Omental fat pad (tissue), 4 donors: ENCODE results near the gene RSRC1. TPM values are rescaled to one million over a fixed set of nuclear protein-coding genes. Genes with fewer than 3 reads are reported as not detected.
"Not testable (repeated sequence)": the region's sequence is repeated elsewhere in the genome, so short reads cannot be mapped to it uniquely, and the experiment has no call there.

Experiments
- ATAC-seq: fragments of 150-250 bp; one replicate; pipeline ENCODE4 v1.9.1; 2016; ENCODE audit warnings: mild to moderate bottlenecking, moderate library complexity; ENCODE audit not compliant: low FRiP score
- DNase-seq: peaks from one replicate; pipeline ENCODE4 v3.0.0-alpha.2; 2019; ENCODE audit warnings: low spot score
- total RNA-seq, 4 donors: library from RNA; depleted of rRNA; stranded (reverse); fragments of >200 nt; gene quantifications; one replicate each; pipeline ENCODE4 v1.1.0, GENCODE V29; 2016
- TF ChIP-seq, protein P1 (sequence below), 3 donors: fragments of 450-650 bp; IDR thresholded peaks; one replicate each; pipeline ENCODE4 v1.5.1; 2016 to 2017; ENCODE audit warnings: antibody characterized with exemption in 3 of 3, mild to moderate bottlenecking in 3 of 3, moderate library complexity in 2 of 3

Gene RSRC1
- total RNA-seq, 4 donors from 2014 or later: 30.7 to 48.9 (median 40.9) TPM

- DNase-seq: no peak
- no peak for ATAC-seq
- TF ChIP-seq, protein P1, sequence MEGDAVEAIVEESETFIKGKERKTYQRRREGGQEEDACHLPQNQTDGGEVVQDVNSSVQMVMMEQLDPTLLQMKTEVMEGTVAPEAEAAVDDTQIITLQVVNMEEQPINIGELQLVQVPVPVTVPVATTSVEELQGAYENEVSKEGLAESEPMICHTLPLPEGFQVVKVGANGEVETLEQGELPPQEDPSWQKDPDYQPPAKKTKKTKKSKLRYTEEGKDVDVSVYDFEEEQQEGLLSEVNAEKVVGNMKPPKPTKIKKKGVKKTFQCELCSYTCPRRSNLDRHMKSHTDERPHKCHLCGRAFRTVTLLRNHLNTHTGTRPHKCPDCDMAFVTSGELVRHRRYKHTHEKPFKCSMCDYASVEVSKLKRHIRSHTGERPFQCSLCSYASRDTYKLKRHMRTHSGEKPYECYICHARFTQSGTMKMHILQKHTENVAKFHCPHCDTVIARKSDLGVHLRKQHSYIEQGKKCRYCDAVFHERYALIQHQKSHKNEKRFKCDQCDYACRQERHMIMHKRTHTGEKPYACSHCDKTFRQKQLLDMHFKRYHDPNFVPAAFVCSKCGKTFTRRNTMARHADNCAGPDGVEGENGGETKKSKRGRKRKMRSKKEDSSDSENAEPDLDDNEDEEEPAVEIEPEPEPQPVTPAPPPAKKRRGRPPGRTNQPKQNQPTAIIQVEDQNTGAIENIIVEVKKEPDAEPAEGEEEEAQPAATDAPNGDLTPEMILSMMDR (IDR thresholded peaks at IDR 0.05): no peak
These were observed 285.5 kb downstream of the RSRC1 start for GRCh38 chr3:158395421-158395820.

DNA sequence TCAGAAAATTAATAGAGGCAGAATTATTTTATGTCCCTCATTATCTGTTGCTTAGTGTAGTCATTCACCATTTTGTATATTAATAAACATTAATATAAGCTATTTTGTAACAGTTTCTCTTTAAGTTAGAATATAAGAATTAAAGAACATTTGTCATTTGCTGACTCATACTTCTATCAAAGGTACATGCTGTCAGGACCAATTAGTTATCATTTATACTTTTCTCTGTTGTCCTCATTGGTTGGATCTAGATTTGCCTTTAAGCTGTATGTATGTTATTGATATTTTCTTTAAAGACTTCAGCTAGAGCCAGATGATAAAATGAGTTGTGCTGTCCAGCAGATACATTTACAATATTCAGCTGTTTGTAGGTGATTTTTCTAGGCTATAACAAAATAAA lies 292.7 kb downstream of the RSRC1 start:
- ATAC-seq (no peak), DNase-seq (no peak)
- TF ChIP-seq, protein P1 (IDR thresholded peaks at IDR 0.05): no peak

GRCh38 chr3:158403013-158403412 lies 293.1 kb downstream of the RSRC1 start:
- no peak for ATAC-seq
- DNase-seq: no peak
- TF ChIP-seq, protein P1 (IDR thresholded peaks at IDR 0.05): no peak

DNA sequence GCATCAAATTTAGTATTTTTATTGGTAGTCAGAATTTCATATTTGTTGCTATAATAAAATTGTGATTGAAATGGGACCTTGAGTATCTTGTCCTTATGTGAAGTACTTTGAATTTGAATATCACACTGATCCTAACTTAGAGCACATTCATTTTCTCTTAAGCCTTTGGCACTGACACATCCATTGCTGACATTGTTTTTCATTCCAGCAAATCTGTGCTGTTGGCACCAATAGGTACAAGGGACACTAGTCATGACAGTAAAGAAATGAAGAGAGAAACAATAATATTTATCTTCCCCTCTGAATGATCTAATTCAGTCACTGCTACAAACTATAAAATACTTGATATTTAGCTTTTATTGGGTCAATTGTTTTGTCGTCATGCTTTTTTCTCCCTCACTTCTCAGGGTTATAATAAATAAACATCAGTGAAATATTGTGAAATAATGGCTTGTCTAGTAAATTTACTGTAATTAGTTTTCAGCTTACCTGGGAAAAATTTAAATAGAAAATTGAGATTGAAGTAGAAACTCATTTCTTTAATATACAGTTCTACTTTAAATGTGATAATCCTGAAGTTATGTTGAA lies 294.3 kb downstream of the RSRC1 start:
- DNase-seq: no peak
- TF ChIP-seq, protein P1 (IDR thresholded peaks at IDR 0.05): no peak
- no peak for ATAC-seq

GRCh38 chr3:158405507-158405906 lies 295.6 kb downstream of the RSRC1 start:
- ATAC-seq (no peak), DNase-seq (no peak)
- TF ChIP-seq, protein P1 (IDR thresholded peaks at IDR 0.05): no peak

DNA sequence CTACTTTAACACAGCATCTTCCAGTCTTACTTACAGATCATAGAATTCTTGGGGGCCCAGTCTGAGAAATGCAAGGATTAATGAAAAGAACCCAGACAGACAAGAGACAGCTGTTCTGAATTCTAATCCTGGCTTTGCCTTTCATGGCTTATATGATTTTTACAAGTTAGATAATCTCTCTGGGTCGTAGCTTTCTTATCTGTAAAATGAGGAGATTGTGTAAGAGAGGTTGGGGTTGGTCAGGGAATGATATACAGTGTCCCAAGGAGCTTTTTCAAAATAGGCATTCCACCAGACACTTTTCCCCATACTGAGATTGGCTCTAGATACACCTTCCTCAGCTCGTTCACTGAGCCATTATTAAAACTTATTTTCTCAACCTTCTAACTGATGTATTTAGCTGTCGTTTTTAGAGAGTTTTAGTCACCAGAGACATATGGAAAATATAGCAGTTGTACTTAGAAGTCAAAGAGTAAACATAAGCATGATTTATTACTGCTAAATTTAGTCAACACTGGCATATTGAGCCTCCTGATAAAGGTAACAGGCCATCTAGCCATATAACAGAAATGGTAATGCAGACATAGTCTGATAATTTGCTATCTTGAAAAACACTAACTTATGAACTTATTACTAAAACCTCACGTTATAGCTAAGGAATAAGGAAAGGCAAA lies 298.1 kb downstream of the RSRC1 start:
- TF ChIP-seq, protein P1 (IDR thresholded peaks at IDR 0.05): no peak
- no peak for DNase-seq
- no peak for ATAC-seq

GRCh38 chr3:158408518-158408897 lies 298.6 kb downstream of the RSRC1 start:
- not testable (repeated sequence) for ATAC-seq, DNase-seq
